HG03342 (cell line): Measurements from ENCODE around the gene RIC8B.

ENCODE experiments used
- ATAC-seq: cut with Tn5 transposase; IDR thresholded peaks from one replicate; pipeline ENCODE4 v1.9.1; 2021; ENCODE audit warnings: mild to moderate bottlenecking, moderate library complexity; ENCODE audit not compliant: unreplicated experiment

The RIC8B gene

DNA sequence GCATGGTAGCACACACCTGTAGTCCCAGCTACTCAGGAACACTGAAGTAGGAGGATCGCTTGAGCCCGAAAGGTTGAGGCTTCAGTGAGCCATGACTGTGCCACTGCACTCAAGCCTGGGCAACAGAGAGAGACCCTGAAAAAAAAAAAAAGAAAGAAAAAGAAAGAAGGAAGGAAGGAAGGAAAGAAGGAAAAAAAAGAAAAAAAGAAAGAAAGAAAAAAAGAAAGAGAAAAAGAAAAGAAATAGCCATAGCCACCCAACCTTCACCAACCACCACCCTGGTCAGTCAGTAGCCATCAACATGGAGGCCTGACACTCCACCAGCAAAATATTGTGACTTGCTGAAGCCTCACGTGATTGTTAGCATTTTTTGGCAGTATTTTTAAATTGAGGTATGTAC, 159.8 kb downstream of the RIC8B start:
- no peak for ATAC-seq
